MM.1S (cell line): ENCODE measurements around the gene FN3K.

Experiments
- EZH2 ChIP-seq: fragments of 300-600 bp; sonication (generic); optimal IDR thresholded peaks from 2 replicates; pipeline ENCODE3; 2017; ENCODE audit warnings: low read depth, mild to moderate bottlenecking, antibody characterized with exemption, low read length, mixed read lengths
- TF ChIP-seq, protein P1 (sequence below): fragments of 300-600 bp; sonication (generic); IDR thresholded peaks from 2 replicates; pipeline ENCODE4 v1.5.1; 2016; ENCODE audit warnings: antibody characterized with exemption, low read length, mixed read lengths

DNA sequence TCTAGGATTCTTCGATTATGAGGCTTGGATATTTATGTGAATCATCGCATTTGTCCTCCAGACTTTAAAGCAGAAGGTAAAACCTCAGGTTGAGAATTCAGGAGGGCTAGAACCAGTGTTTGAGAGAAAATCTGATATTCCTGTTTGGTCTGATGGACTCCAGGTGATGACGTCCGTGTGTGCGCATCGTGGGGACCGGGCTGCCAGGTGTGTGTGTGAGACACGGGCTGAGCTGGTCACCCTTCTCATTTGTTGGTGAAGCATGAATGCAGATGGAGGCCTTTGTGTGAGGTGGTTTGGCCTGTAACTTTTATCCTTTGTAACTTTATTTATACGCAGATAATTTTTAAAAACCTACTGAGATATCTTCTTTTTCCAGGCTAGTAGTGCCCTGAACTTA, 61.6 kb downstream of the FN3K start:
- TF ChIP-seq, protein P1, sequence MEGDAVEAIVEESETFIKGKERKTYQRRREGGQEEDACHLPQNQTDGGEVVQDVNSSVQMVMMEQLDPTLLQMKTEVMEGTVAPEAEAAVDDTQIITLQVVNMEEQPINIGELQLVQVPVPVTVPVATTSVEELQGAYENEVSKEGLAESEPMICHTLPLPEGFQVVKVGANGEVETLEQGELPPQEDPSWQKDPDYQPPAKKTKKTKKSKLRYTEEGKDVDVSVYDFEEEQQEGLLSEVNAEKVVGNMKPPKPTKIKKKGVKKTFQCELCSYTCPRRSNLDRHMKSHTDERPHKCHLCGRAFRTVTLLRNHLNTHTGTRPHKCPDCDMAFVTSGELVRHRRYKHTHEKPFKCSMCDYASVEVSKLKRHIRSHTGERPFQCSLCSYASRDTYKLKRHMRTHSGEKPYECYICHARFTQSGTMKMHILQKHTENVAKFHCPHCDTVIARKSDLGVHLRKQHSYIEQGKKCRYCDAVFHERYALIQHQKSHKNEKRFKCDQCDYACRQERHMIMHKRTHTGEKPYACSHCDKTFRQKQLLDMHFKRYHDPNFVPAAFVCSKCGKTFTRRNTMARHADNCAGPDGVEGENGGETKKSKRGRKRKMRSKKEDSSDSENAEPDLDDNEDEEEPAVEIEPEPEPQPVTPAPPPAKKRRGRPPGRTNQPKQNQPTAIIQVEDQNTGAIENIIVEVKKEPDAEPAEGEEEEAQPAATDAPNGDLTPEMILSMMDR: no peak
- no peak for TF ChIP-seq EZH2
